ENCODE measurements around the gene DICER1. TPM values are rescaled to one million over a fixed set of nuclear protein-coding genes. Genes with fewer than 3 reads are reported as not detected.

The DICER1 gene
- total and polyA plus RNA-seq, 9 of the 15 experiments (the other 6 are each of a cell fraction or from before 2014, with no cell fraction given), result 2.5 to 23.2 (median 12.4) TPM

DNA sequence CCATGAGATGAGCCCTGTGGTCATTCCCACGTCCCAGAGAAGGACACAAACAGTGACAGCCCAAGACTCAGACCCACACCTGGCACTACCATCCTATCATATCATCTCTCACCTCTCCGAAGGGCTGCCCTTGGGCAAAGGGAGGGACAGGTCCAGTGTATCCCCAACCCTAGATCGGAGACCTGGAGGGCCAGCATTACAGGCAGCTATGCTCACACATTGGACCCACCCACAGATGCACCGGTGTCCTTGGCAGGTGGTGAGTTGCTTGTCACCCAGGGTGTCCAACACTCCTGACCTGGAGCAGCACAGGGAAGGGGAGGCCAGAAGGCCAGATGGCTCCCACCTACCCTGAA lies 117.4 kb downstream of the DICER1 start (continued):
- TF ChIP-seq, protein P1, sequence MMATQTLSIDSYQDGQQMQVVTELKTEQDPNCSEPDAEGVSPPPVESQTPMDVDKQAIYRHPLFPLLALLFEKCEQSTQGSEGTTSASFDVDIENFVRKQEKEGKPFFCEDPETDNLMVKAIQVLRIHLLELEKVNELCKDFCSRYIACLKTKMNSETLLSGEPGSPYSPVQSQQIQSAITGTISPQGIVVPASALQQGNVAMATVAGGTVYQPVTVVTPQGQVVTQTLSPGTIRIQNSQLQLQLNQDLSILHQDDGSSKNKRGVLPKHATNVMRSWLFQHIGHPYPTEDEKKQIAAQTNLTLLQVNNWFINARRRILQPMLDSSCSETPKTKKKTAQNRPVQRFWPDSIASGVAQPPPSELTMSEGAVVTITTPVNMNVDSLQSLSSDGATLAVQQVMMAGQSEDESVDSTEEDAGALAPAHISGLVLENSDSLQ (IDR thresholded peaks at IDR 0.05), result no peak
- TF ChIP-seq STAT5B (CRISPR knock-in tag; IDR thresholded peaks at IDR 0.05) (no peak), GTF2A2 (tag; IDR thresholded peaks at IDR 0.05) (no peak), MXI1 (IDR thresholded peaks at IDR 0.05; ENCODE audit: low read depth, low read length) (no peak), ZNF263 (CRISPR knock-in tag; IDR thresholded peaks at IDR 0.05; ENCODE audit: borderline replicate concordance) (no peak)
- TF ChIP-seq, protein P2, sequence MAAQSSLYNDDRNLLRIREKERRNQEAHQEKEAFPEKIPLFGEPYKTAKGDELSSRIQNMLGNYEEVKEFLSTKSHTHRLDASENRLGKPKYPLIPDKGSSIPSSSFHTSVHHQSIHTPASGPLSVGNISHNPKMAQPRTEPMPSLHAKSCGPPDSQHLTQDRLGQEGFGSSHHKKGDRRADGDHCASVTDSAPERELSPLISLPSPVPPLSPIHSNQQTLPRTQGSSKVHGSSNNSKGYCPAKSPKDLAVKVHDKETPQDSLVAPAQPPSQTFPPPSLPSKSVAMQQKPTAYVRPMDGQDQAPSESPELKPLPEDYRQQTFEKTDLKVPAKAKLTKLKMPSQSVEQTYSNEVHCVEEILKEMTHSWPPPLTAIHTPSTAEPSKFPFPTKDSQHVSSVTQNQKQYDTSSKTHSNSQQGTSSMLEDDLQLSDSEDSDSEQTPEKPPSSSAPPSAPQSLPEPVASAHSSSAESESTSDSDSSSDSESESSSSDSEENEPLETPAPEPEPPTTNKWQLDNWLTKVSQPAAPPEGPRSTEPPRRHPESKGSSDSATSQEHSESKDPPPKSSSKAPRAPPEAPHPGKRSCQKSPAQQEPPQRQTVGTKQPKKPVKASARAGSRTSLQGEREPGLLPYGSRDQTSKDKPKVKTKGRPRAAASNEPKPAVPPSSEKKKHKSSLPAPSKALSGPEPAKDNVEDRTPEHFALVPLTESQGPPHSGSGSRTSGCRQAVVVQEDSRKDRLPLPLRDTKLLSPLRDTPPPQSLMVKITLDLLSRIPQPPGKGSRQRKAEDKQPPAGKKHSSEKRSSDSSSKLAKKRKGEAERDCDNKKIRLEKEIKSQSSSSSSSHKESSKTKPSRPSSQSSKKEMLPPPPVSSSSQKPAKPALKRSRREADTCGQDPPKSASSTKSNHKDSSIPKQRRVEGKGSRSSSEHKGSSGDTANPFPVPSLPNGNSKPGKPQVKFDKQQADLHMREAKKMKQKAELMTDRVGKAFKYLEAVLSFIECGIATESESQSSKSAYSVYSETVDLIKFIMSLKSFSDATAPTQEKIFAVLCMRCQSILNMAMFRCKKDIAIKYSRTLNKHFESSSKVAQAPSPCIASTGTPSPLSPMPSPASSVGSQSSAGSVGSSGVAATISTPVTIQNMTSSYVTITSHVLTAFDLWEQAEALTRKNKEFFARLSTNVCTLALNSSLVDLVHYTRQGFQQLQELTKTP (IDR thresholded peaks at IDR 0.05; ENCODE audit: low read depth in 1 of 2, partially characterized antibody in 2 of 2), result no peak
- TF ChIP-seq, protein P3, sequence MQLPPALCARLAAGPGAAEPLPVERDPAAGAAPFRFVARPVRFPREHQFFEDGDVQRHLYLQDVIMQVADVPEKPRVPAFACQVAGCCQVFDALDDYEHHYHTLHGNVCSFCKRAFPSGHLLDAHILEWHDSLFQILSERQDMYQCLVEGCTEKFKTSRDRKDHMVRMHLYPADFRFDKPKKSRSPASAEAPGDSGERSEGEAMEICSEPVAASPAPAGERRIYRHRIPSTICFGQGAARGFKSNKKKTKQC (CRISPR knock-in tag; IDR thresholded peaks at IDR 0.05), result no peak

Data from K562 (cell line).